A549 (cell line): Measurements from ENCODE around the gene S100A7A. TPM values are rescaled to one million over a fixed set of nuclear protein-coding genes. Genes with fewer than 3 reads are reported as not detected.

Experiments used
- ATAC-seq, 2 experiments: fragments of 200-7000 bp in 1 of 2; fragments of >200 bp in 1 of 2; cut with Nextera tagmentation in 1 of 2; cut with Tn5 transposase in 1 of 2; 3 replicates each; pipeline versions ENCODE4 v1.8.0 to v1.9.1; 2018 to 2020; ENCODE audit warnings: mild to moderate bottlenecking in 1 of 2, moderate library complexity in 1 of 2
- CTCF ChIA-PET: fragments of 300-600 bp; sonication (Branson Sonifier 250); formaldehyde crosslinking; extraction: SDS; loops from one replicate; lab custom pipeline; 2021; ENCODE audit warnings: antibody characterized with exemption, inconsistent platforms; lab: Yijun Ruan, JAX
- POLR2A ChIA-PET: fragments of 350-600 bp; formaldehyde crosslinking; extraction: SDS; loops from one replicate; lab custom pipeline; 2021; ENCODE audit warnings: antibody characterized with exemption, inconsistent platforms; lab: Yijun Ruan, JAX
- DNase-seq, 2 experiments: peaks; one replicate each; pipeline versions ENCODE4 v3.0.0 to v3.0.0-alpha.2; 2011 to 2016; ENCODE audit warnings: low read depth in 1 of 2, low spot score in 1 of 2
- FAIRE-seq: peaks from 2 replicates; lab custom pipeline; 2011; peaks lifted over from hg19 to GRCh38; lab: Jason Lieb, UNC
- H3K27ac ChIP-seq, 2 experiments: fragments of >200 bp; sonication (Bioruptor Twin); formaldehyde crosslinking; 3 replicates each; pipeline ENCODE4 v1.5.1; 2016 to 2017
- H3K4me1 ChIP-seq: fragments of >200 bp; sonication (Bioruptor Twin); formaldehyde crosslinking; 3 replicates; pipeline ENCODE4 v1.6.1; 2016
- H3K4me2 ChIP-seq: fragments of >200 bp; sonication (Bioruptor Twin); formaldehyde crosslinking; 3 replicates; pipeline ENCODE4 v1.6.1; 2016
- H3K4me3 ChIP-seq: fragments of >200 bp; sonication (Bioruptor Twin); formaldehyde crosslinking; 3 replicates; pipeline ENCODE4 v1.5.1; 2016
- H3K9me3 ChIP-seq: fragments of >200 bp; sonication (Bioruptor Twin); formaldehyde crosslinking; 3 replicates; pipeline ENCODE4 v1.6.1; 2016
- BHLHE40 ChIP-seq: IDR thresholded peaks from 2 replicates; pipeline ENCODE4 v1.6.1; 2012; ENCODE audit warnings: low read depth, low read length, inconsistent platforms
- CBX2 ChIP-seq: fragments of 200-600 bp; sonication (generic); IDR thresholded peaks from 2 replicates; pipeline ENCODE4 v1.6.1; 2016; ENCODE audit warnings: low read depth, mild to moderate bottlenecking, borderline replicate concordance
- CHD2 ChIP-seq: fragments of 150-350 bp; IDR thresholded peaks from 2 replicates; pipeline ENCODE4 v1.6.1; 2014; ENCODE audit warnings: low read length; ENCODE audit not compliant: partially characterized antibody
- CHD4 ChIP-seq: fragments of 200-600 bp; sonication (generic); IDR thresholded peaks from 2 replicates; pipeline ENCODE4 v1.6.1; 2016; ENCODE audit warnings: antibody characterized with exemption, mild to moderate bottlenecking, borderline replicate concordance
- EHMT2 ChIP-seq: fragments of 200-600 bp; sonication (generic); IDR thresholded peaks from 2 replicates; pipeline ENCODE4 v1.6.1; 2016; ENCODE audit warnings: antibody characterized with exemption, low read depth, mild to moderate bottlenecking, moderate library complexity
- ELK1 ChIP-seq: fragments of 150-350 bp; IDR thresholded peaks from 2 replicates; pipeline ENCODE4 v1.6.1; 2014; ENCODE audit warnings: low read depth, mild to moderate bottlenecking, low read length
- EP300 ChIP-seq, 2 experiments: fragments of >200 bp; sonication (Bioruptor Twin); formaldehyde crosslinking; IDR thresholded peaks; 2 replicates in 1 of 2; 3 replicates in 1 of 2; pipeline ENCODE4 v1.6.1; 2016 to 2017
- HDAC2 ChIP-seq: fragments of 200-600 bp; sonication (generic); IDR thresholded peaks from 2 replicates; pipeline ENCODE4 v1.6.1; 2016
- HEYL ChIP-seq: fragments of 250-450 bp; sonication (Bioruptor Pico); IDR thresholded peaks from 2 replicates; pipeline ENCODE4 v1.8.0; 2021; ENCODE audit warnings: mild to moderate bottlenecking, moderate library complexity
- HOXA7 ChIP-seq: fragments of 250-450 bp; sonication (Bioruptor Pico); IDR thresholded peaks from 2 replicates; pipeline ENCODE4 v1.5.0; 2020; ENCODE audit warnings: mild to moderate bottlenecking, moderate library complexity
- MYC ChIP-seq: IDR thresholded peaks from 2 replicates; pipeline ENCODE4 v1.6.1; 2012; ENCODE audit warnings: mild to moderate bottlenecking, inconsistent platforms, low read length, improper control_type of control experiment, borderline replicate concordance
- NPAS2 ChIP-seq: fragments of 250-450 bp; sonication (Bioruptor Pico); IDR thresholded peaks from 2 replicates; pipeline ENCODE4 v1.8.0; 2022; ENCODE audit warnings: mild to moderate bottlenecking, moderate library complexity, borderline replicate concordance
- NR3C1 ChIP-seq: fragments of >200 bp; sonication (Bioruptor Twin); formaldehyde crosslinking; IDR thresholded peaks from 3 replicates; pipeline ENCODE4 v1.6.1; 2017
- PBX3 ChIP-seq: IDR thresholded peaks from 2 replicates; pipeline ENCODE4 v1.6.1; 2012
- PHF8 ChIP-seq: fragments of 200-600 bp; sonication (generic); IDR thresholded peaks from 2 replicates; pipeline ENCODE4 v1.6.1; 2016; ENCODE audit warnings: low read depth, mild to moderate bottlenecking, antibody characterized with exemption, moderate library complexity, borderline replicate concordance
- POLR2A ChIP-seq: IDR thresholded peaks from 2 replicates; pipeline ENCODE4 v1.6.1; 2012; ENCODE audit warnings: mild to moderate bottlenecking, low read length
- POLR2AphosphoS2 ChIP-seq: conservative IDR thresholded peaks from 2 replicates; pipeline ENCODE4 v1.6.1; 2012; ENCODE audit warnings: low read length, improper control_type of control experiment, inconsistent platforms
- RFX5 ChIP-seq: fragments of 450-650 bp; IDR thresholded peaks from 2 replicates; pipeline ENCODE4 v1.7.1; 2014; ENCODE audit warnings: antibody characterized with exemption, mild to moderate bottlenecking, moderate library complexity
- TP53 ChIP-seq: fragments of 250-450 bp; sonication (Bioruptor Pico); IDR thresholded peaks from 2 replicates; pipeline ENCODE4 v1.5.0; 2021; ENCODE audit warnings: mild to moderate bottlenecking, moderate library complexity
- ZNF302 ChIP-seq: fragments of 250-450 bp; sonication (Bioruptor Pico); IDR thresholded peaks from 2 replicates; pipeline ENCODE4 v1.9.0; 2021; ENCODE audit warnings: inconsistent platforms, mild to moderate bottlenecking, moderate library complexity
- WGBS: methylation state at CpG from one replicate; pipeline ENCODE4 v1.1.6; 2017; ENCODE audit errors: missing lambda C conversion rate; 5-methylcytosine and 5-hydroxymethylcytosine counted together
- polyA plus RNA-seq, 4 experiments: library from polyadenylated mRNA; depleted of rRNA in 3 of 4; stranded (reverse); fragments of >200 nt; fragmentation: RNase III in 1 of 4; extraction: RNeasy Plus Mini Kit Qiagen cat#74134 plus additional on column Dnase treatment in 1 of 4; gene quantifications; 2 replicates in 3 of 4; 3 replicates in 1 of 4; pipeline ENCODE4 v1.2.3, GENCODE V29; 2011 to 2017
- TF ChIP-seq, protein P1 (sequence below): fragments of >200 bp; sonication (Bioruptor Twin); formaldehyde crosslinking; IDR thresholded peaks from 3 replicates; pipeline ENCODE4 v1.5.1; 2016
- TF ChIP-seq, protein P2 (sequence below): fragments of 250-450 bp; sonication (Bioruptor Pico); IDR thresholded peaks from 2 replicates; pipeline ENCODE4 v1.5.0; 2020; ENCODE audit warnings: low read depth, mild to moderate bottlenecking, moderate library complexity

Gene S100A7A
- polyA plus RNA-seq, 2 of the 4 experiments (the other 2 are of a cell fraction), result not detected

- WGBS, result 32% methylated on average over 8 of the region's 9 CpGs
These were observed 16.8 kb downstream of the S100A7A start for GRCh38 chr1:153432874-153433681.

DNA sequence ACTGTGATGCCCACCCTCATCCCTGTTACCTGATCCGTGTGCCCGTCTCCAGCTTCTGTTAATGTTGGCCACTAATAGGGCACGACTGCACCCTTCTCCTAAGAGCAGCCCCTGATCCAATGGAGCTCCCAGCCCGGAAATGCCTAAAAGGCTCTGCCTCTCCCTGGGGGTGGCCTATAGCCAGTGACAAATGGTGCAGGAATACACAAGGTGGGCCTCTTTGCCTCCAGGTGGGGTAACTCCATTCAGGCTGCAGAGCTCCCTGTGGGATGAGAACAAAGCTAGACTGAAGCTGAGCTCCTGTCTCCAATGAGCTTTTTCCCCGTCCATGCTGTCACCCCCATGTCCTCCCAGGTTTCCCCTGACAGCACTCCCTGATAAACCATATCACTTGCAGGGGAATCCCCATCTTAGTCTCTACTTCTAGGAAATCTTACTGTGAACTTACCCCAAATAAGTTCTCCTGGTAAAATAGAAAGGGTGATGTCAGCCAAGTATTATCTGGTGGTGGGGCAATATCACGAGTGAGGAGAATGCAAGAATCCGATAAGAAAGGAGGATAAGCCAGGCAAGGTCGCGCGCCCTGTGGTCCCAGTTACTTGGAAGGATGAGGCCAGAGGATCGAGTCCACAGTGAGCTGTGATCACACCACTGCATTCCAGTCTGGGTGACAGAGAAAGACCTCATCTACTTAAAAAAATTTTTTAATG is 18.6 kb downstream of the S100A7A start:
- no peak overlapping the region for H3K4me2 ChIP-seq
- no peak overlapping the region for H3K4me3 ChIP-seq
- no peaks in the 10 kb centered on the region for H3K9me3 ChIP-seq
- TF ChIP-seq BHLHE40 (no peak), HEYL (CRISPR knock-in tag) (no peak), PBX3 (no peak), POLR2A (no peak)
- TF ChIP-seq, protein P1, sequence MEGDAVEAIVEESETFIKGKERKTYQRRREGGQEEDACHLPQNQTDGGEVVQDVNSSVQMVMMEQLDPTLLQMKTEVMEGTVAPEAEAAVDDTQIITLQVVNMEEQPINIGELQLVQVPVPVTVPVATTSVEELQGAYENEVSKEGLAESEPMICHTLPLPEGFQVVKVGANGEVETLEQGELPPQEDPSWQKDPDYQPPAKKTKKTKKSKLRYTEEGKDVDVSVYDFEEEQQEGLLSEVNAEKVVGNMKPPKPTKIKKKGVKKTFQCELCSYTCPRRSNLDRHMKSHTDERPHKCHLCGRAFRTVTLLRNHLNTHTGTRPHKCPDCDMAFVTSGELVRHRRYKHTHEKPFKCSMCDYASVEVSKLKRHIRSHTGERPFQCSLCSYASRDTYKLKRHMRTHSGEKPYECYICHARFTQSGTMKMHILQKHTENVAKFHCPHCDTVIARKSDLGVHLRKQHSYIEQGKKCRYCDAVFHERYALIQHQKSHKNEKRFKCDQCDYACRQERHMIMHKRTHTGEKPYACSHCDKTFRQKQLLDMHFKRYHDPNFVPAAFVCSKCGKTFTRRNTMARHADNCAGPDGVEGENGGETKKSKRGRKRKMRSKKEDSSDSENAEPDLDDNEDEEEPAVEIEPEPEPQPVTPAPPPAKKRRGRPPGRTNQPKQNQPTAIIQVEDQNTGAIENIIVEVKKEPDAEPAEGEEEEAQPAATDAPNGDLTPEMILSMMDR, result no peak
- WGBS, result 24% methylated on average over 11 of the region's 11 CpGs
- FAIRE-seq (no peak), DNase-seq (no peak), ATAC-seq (no peak)
- no peak overlapping the region for H3K27ac ChIP-seq
- ChIA-PET CTCF (interaction anchor here (0.5 to 1.5 kb wide), 5 partner anchors 28 to 82 kb away, joined by 3 to 8 read pairs (median 5); no protein-coding TSS in a partner anchor), POLR2A (no interaction called here)
- H3K4me1 ChIP-seq, result no peaks in the 10 kb centered on the region

More at GRCh38 chr1:153432874-153433681, 16.8 kb downstream of the S100A7A start:
- H3K4me1 ChIP-seq, result no peaks in the 10 kb centered on the region
- ATAC-seq, result no peak
- FAIRE-seq, result no peak
- no peak overlapping the region for H3K4me3 ChIP-seq
- POLR2A ChIA-PET, result no interaction called here
- TF ChIP-seq, protein P2, sequence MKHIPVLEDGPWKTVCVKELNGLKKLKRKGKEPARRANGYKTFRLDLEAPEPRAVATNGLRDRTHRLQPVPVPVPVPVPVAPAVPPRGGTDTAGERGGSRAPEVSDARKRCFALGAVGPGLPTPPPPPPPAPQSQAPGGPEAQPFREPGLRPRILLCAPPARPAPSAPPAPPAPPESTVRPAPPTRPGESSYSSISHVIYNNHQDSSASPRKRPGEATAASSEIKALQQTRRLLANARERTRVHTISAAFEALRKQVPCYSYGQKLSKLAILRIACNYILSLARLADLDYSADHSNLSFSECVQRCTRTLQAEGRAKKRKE (CRISPR knock-in tag), result no peak
- TF ChIP-seq CHD4, result no peak
- TF ChIP-seq PBX3, result no peak
- TF ChIP-seq POLR2AphosphoS2, result no peak
- no peak for TF ChIP-seq NR3C1
- TF ChIP-seq POLR2A, result no peak
- no peak for TF ChIP-seq PHF8
- no peak for TF ChIP-seq ZNF302 (CRISPR knock-in tag)
- no peak for TF ChIP-seq HDAC2
- no peak for TF ChIP-seq HEYL (CRISPR knock-in tag)
- no peak for TF ChIP-seq TP53 (CRISPR knock-in tag)
- no peak for TF ChIP-seq MYC
- H3K9me3 ChIP-seq, result no peaks in the 10 kb centered on the region
- DNase-seq, result no peak
- CTCF ChIA-PET, result no interaction called here
- no peak overlapping the region for H3K4me2 ChIP-seq
- no peak overlapping the region for H3K27ac ChIP-seq

- WGBS, result 7% methylated on average over 4 of the region's 4 CpGs
- no peaks in the 10 kb centered on the region for H3K9me3 ChIP-seq
- POLR2A ChIA-PET, result no interaction called here
These were observed 20.9 kb downstream of the S100A7A start for GRCh38 chr1:153437236-153437635.

More at GRCh38 chr1:153437236-153437635, 20.9 kb downstream of the S100A7A start:
- TF ChIP-seq RFX5 (no peak), HOXA7 (CRISPR knock-in tag) (no peak), NR3C1 (no peak), EHMT2 (no peak), ELK1 (no peak), CBX2 (no peak), CHD2 (no peak), NPAS2 (CRISPR knock-in tag) (no peak), EP300 (IDR thresholded peaks at IDR 0.05) (no peak)
- TF ChIP-seq, protein P1, result no peak
- ATAC-seq (no peak), FAIRE-seq (no peak), DNase-seq (no peak)
- Histone ChIP-seq H3K4me3 (no peak overlapping the region), H3K4me1 (no peaks in the 10 kb centered on the region), H3K27ac (no peak overlapping the region), H3K4me2 (no peak overlapping the region)
- CTCF ChIA-PET, result no interaction called here
